ENCODE data around the gene TMEM190. TPM values are rescaled to one million over a fixed set of nuclear protein-coding genes. Genes with fewer than 3 reads are reported as not detected.

The TMEM190 gene
- total RNA-seq, 3 donors from 2014 or later = not detected

Other genes starting within 250 kb of the TMEM190 start
- gene TNNT1, start 227.6 kb upstream of the TMEM190 start, total RNA-seq = 1 to 10 TPM in 2 of 3 donors, not detected in 1; 3.7 to 7.2 TPM
- gene TNNI3, start 219.1 kb upstream of the TMEM190 start, total RNA-seq = 1 to 10 TPM in 1 of 3 donors, not detected in 2; 2.6 TPM
- 1 to 10 TPM in 2 of 3 donors, not detected in 1; 4.7 to 4.9 TPM for gene DNAAF3, start 210.2 kb upstream of the TMEM190 start, total RNA-seq
- gene SYT5, start 196.5 kb upstream of the TMEM190 start, total RNA-seq = under 1 TPM in 1 of 3 donors, not detected in 2; under 0.01 TPM
- gene PTPRH, start 167.3 kb upstream of the TMEM190 start, total RNA-seq = 10 to 100 TPM in 1 of 3 donors, 1 to 10 TPM in 1, under 1 TPM in 1; 0.73 to 10.2 (median 2.1) TPM
- gene TMEM86B, start 148.1 kb upstream of the TMEM190 start, total RNA-seq = 1 to 10 TPM in 2 of 3 donors, under 1 TPM in 1; 0.80 to 3.6 (median 1.6) TPM
- 10 to 100 TPM; 23.8 to 31.5 (median 28.2) TPM for gene PPP6R1, start 117.8 kb upstream of the TMEM190 start, total RNA-seq
- 10 to 100 TPM; 13.3 to 36.1 (median 32.6) TPM for gene HSPBP1, start 96.7 kb upstream of the TMEM190 start, total RNA-seq
- 1 to 10 TPM in 2 of 3 donors, not detected in 1; 2.5 to 4.6 TPM for gene BRSK1, start 92.8 kb upstream of the TMEM190 start, total RNA-seq
- 10 to 100 TPM in 1 of 3 donors, 1 to 10 TPM in 2; 1.6 to 11.8 (median 3.1) TPM for gene TMEM150B, start 51.5 kb upstream of the TMEM190 start, total RNA-seq
- gene KMT5C, start 37.0 kb upstream of the TMEM190 start, total RNA-seq = 10 to 100 TPM in 2 of 3 donors, 1 to 10 TPM in 1; 6.1 to 20.8 (median 18.4) TPM
- 1 to 10 TPM in 1 of 3 donors, under 1 TPM in 1, not detected in 1; 0.73 to 1.3 TPM for gene COX6B2, start 22.1 kb upstream of the TMEM190 start, total RNA-seq
- not detected for gene GARIN5B, start 13.6 kb upstream of the TMEM190 start, total RNA-seq
- gene IL11, start 6.4 kb upstream of the TMEM190 start, total RNA-seq = 1 to 10 TPM in 1 of 3 donors, under 1 TPM in 1, not detected in 1; 0.29 to 1.3 TPM
- 10 to 100 TPM in 1 of 3 donors, 1 to 10 TPM in 2; 4.5 to 12.7 (median 9.8) TPM for gene TMEM238, start 7.5 kb downstream of the TMEM190 start, total RNA-seq
- 100 to 1,000 TPM; 462 to 673 (median 471) TPM for gene RPL28, start 9.1 kb downstream of the TMEM190 start, total RNA-seq
- gene UBE2S, start 31.0 kb downstream of the TMEM190 start, total RNA-seq = 1 to 10 TPM; 7.2 to 9.0 (median 8.9) TPM
- under 1 TPM in 1 of 3 donors, not detected in 2; 0.29 TPM for gene SHISA7, start 66.5 kb downstream of the TMEM190 start, total RNA-seq
- gene ISOC2, start 84.8 kb downstream of the TMEM190 start, total RNA-seq = 10 to 100 TPM; 42.7 to 71.5 (median 57.0) TPM
- not detected for gene C19orf85, start 87.9 kb downstream of the TMEM190 start, total RNA-seq
- 1 to 10 TPM; 2.1 to 4.4 (median 4.3) TPM for gene ZNF628, start 99.8 kb downstream of the TMEM190 start, total RNA-seq
- gene NAT14, start 108.4 kb downstream of the TMEM190 start, total RNA-seq = 10 to 100 TPM in 2 of 3 donors, 1 to 10 TPM in 1; 1.9 to 11.3 (median 10.8) TPM
- 1 to 10 TPM; 3.6 to 7.2 (median 3.8) TPM for gene SSC5D, start 111.6 kb downstream of the TMEM190 start, total RNA-seq
- gene SBK2, start 160.3 kb downstream of the TMEM190 start, total RNA-seq = not detected
- 1 to 10 TPM in 1 of 3 donors, not detected in 2; 1.3 TPM for gene SBK3, start 168.7 kb downstream of the TMEM190 start, total RNA-seq
- 1 to 10 TPM; 1.6 to 2.3 (median 1.6) TPM for gene ZNF579, start 204.0 kb downstream of the TMEM190 start, total RNA-seq
- 1 to 10 TPM; 3.7 to 7.5 (median 6.1) TPM for gene FIZ1, start 222.7 kb downstream of the TMEM190 start, total RNA-seq
- 10 to 100 TPM; 22.3 to 25.6 (median 25.4) TPM for gene ZNF524, start 223.5 kb downstream of the TMEM190 start, total RNA-seq
- gene ZNF865, start 228.8 kb downstream of the TMEM190 start, total RNA-seq = 1 to 10 TPM; 3.2 to 5.0 (median 3.9) TPM
- gene ZNF784, start 247.7 kb downstream of the TMEM190 start, total RNA-seq = 1 to 10 TPM; 2.6 to 6.7 (median 4.9) TPM